HuH-7 (cell line): ENCODE results near the gene OR52B2.

Experiments
- DNase-seq: peaks from one replicate; pipeline ENCODE4 v3.0.0; 2011; ENCODE audit warnings: low spot score

The OR52B2 gene

DNA sequence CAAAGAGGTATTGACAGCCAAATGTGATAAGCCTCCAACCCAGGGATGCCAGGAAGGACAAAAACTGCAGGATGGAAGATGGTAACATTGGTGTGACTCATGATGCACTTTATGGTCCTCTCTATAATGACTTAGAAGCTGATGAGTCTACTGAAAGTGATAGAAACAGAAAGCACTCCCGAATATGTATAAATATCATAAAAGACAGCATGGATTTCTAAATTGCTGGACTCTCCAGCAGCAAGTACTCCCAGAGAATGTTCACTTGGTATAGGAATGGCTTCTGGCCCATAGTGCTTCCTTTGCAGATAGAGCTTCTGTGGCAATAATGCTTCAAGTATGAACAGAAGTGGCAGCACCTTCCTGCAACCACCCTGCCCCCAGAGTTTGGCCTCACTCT lies at the start of gene OR52B2:
OR52B2 (minus strand) TSS at position 101 of the 400 bp plus-strand sequence; CDS start at position 101, 0 bp downstream.
- no peak for DNase-seq

DNA sequence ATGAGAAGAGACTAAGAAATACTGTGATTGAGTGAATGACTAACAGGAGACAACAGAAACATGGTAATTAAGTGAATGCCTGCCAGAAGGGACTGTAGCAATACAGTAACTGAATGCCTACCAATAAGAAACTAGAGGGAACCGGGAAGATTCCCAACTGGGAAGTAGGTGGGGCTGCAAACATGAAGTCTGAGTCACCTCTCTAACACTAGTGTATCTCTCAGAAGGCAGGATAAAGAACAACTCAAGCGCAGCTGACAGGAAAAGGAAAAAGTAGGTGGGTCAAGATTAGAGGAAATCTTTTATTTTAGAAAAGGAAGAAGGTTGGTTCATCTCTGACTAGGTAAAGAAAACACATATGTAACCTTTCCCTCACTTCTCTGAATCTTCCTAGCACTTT lies 49.2 kb upstream of the OR52B2 start:
- DNase-seq = no peak

DNA sequence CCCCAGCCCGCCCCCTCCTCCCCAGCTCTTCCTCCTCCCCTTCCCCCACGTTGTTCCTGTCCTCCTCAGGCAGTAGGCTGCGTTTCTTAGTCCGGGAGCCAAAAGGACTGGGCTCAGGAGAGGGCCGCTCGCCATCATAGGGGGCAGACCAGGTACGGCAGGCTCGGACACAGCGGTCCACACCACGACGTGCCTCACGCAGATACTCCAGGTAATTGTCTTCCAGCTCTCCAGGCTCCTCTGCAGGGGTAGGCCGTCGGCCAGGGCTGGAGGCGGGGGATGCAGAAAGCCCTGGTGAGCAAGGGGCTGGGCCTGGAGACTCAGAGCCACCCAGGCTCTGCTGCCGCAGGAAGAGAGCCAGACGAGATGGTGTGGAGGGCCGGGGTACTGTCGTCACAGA lies 47.6 kb upstream of the OR52B2 start:
- no peak for DNase-seq

DNA sequence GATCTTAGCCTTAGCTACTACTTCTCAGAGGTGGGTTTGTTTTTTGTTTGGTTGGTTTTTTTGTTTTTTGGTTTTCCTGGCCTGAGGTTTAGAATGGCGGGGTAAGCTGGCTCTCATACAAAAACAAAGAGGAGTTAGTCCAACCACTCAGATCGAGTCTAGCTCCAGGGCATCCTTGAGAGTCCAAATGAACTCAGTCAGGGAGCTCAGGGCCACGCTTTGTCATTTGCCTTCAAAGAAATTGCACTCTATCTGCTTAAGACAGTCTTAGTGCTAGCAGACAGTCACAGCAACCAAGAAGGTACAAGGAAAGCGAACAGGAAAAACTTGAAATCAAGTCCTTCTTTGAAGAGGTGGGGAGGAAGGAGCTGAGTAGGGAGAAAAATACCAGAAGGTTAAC lies 46.4 kb upstream of the OR52B2 start:
- DNase-seq = no peak

DNA sequence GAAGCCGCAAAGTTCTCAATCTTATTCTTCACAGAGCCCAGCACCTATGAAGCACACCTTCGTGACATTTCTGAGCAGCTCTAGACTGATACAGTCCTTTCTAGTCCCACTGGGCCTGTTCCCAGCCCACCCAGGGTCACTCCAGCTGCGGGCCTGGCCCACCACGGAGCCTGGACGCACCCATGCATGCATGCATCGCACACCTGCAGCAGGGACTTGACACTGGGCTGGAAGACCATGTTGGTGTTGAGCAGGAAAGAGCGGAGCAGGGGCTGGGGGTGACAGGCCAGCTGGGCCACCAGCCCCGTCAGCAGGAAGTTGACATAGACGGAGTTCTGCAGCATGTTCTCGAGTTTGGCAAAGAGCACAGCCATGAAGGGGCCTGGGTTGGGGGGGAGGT lies 44.4 kb upstream of the OR52B2 start:
- no peak for DNase-seq

DNA sequence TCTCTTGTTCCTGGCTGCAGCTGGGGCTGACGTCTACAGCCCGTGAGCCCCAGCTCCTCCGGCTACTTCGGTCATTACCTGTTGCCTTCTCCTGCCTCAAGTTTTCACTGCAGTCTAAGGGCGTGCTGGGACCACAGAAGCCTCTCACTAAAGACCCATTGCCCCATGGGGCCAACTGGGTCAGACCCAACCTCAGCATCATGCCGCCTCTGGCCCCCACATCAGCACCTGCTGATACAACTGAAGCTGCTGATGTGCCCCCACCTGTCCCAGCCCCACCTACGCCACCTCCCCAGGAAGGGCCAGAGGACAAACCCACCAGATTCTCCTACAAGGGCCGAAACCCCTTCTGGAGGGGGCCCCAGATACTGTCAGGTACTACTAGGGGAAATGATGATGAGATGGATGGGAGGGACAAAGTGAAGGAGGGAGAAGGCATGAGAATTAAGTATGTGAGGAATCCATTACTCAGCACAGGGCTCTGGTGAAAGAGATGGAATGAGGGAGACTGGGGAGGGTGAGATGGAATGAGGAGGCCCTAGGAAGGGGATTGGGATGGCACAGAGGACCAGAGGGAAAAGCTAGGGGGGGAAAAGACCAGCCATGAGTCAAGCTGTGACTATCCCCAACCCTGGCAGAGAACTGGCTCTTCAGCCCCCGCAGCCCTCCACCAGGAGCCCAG lies 40.3 kb upstream of the OR52B2 start:
- no peak for DNase-seq

DNA sequence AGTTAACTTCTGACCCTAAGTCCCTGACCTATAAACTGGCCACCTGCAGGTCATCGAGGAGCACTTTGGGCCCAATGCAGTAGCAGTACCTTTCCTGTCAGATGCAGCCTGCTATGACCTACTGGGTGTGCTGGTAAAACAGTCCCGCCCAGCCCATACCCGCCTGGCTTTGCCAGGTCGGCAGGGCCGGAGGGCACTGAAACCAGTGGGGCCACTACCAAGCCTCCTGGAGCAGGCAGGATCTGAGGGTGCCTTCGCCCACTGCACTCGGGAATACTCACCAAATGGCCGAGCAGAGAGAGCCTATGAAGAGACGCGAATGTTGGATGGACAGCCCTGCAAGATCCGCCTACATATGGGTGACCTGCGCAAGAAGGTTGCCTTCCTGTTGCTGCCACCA lies 39.7 kb upstream of the OR52B2 start:
- no peak for DNase-seq

DNA sequence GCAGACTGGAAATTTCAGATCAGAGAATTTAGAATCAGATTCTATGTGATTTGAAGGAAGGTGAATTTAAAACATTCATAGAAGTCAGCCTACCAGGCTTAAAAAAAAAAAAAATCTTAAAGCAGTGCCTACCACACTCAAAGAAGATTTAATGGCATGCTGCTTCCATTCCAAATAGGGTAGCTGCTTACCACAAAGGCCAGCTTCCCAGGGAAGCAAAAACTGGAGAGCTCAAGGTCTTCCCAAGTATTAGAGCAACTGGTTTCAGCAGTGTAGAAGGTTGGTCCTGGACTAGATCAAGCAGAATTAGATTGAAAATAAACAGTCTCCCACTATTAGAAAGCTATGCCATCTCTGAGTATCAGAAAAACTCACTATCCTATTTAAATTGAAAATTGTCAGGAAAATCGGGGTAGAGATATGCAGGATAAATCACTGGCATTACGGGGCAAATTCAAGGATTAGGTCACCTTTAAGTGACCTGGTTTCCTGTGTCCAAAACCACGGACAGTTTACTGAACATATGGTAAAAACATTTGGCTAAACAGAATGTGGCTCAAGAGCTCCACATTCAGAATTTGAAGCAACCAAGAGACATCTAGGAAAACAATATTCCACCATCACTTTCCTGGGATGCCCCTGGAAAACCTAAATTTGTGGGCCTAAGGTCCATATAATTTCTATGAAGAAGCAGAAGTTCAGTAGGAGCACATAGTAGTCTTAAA lies 36.5 kb upstream of the OR52B2 start:
- DNase-seq = no peak

DNA sequence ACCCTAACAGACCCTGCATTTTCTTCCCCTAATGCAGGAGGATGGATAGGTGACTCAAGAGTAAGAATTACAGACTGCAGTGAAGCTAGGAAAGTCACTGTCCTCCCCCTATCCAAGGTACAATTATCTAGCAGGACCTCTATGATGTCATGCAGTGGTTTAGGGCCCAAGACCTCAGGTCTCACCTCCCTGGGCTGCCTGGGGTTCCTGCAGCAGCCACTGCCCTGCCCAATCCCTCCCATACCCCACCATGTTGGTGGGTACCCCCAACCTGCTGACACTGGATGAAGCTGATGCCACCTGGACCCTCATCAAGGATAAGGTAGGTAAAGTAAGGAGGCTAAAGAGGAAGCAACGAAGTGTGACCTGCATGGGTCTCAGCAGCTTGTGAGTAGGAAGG lies 35.2 kb upstream of the OR52B2 start, which contains the start of gene C11orf42:
C11orf42 (plus strand) TSS at position 192 of the 400 bp plus-strand sequence; CDS start at position 251, 59 bp downstream.
- DNase-seq = no peak

DNA sequence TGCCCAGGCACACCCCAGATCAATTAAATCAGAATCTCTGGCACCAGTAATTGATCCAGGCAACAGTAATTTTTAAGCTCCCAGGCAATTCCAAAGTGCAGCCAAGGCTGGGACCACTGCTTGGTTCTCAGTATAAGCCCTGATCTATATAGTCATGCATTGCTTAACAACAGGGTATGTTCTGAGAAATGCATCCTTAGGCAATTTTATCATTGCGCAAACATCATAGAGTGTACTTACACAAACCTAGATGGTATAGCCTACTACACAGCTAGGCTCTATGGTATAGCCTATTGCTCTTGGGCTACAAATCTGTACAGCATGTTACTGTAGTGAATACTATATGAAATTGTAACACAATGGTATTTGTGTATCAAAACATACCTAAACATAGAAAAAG lies 34.6 kb upstream of the OR52B2 start:
- no peak for DNase-seq

DNA sequence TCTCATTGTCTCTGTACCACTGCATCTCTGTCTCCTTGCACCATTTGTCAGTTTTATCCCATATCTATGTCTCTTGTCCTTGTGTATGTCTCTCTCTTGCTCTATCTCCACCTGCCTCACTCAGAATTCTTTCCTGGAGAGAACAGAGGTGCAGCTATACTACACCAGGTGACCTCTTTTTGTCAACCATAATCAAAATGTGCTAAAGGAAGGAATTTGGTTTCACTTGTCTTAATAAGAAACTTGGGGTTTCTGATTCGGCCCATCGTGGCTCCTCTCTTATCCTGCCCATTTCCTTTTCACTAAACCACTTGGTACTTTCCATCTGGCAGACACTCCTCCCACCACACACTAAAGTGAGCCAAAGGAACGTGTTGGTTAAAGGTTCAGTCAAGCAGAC lies 33.2 kb upstream of the OR52B2 start:
- no peak for DNase-seq

DNA sequence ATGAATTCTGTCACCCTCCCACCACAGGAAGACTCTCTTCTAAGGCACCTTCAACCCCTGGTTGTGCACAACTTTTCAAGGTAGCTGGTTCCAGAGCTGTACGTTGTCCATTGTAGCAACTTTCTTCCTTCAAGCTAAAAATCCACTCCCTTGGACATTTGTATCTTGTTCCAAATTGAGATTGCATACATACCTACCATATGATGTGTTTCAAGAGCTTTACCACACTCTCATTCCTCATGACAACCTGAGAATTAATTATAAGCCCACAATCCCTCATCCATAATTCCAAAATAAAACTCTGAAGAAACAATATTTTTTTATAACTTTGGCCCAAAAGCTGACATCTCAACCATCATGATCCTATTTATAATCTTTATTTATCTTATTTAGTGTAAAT lies 31.9 kb upstream of the OR52B2 start:
- no peak for DNase-seq

DNA sequence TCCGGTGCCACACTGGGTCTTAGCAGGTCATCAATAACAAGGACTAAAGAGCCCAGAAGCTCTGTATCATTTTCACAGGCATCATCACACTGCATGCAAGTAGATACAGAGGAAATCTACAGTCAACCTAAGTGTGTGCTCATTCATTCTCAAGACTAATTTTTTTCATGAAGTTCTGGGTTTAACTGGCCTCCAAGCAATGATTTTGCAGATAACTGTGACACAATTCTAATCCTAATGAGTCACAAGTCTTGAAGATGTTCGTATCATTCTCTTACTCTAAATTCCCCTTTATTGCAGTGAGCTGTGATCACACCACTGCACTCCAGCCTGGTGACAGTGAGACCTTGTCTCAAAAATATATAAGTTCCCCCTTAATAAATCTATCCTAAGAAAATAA lies 31.4 kb upstream of the OR52B2 start:
- DNase-seq = no peak

DNA sequence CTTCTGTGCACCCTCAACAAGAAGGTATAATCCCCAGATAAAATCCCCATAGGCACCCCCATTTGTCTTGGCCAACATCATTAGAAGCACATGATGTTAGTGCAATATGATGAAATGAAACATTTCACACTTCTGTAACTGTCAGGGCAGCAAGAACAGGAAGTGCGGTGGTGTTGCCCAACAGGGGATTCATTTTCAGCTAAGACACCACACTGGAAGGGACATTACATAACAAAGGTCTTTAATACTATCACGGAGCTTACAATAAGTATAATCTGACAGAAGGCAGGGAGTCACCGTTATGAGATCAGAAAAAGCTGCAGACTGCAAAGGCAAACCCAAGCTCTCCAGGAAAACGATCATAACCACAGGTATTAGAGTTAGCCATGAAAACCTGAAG lies 30.8 kb upstream of the OR52B2 start:
- no peak for DNase-seq

DNA sequence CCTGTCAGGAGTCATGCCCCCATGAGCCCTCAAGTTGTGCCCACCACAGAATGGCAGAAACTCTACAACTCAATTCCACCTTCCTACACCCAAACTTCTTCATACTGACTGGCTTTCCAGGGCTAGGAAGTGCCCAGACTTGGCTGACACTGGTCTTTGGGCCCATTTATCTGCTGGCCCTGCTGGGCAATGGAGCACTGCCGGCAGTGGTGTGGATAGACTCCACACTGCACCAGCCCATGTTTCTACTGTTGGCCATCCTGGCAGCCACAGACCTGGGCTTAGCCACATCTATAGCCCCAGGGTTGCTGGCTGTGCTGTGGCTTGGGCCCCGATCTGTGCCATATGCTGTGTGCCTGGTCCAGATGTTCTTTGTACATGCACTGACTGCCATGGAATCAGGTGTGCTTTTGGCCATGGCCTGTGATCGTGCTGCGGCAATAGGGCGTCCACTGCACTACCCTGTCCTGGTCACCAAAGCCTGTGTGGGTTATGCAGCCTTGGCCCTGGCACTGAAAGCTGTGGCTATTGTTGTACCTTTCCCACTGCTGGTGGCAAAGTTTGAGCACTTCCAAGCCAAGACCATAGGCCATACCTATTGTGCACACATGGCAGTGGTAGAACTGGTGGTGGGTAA lies 29.2 kb upstream of the OR52B2 start, which contains the start of gene OR52W1:
OR52W1 (plus strand) TSS at position 51 of the 637 bp plus-strand sequence; CDS start at position 51, 0 bp downstream.
- DNase-seq = no peak

DNA sequence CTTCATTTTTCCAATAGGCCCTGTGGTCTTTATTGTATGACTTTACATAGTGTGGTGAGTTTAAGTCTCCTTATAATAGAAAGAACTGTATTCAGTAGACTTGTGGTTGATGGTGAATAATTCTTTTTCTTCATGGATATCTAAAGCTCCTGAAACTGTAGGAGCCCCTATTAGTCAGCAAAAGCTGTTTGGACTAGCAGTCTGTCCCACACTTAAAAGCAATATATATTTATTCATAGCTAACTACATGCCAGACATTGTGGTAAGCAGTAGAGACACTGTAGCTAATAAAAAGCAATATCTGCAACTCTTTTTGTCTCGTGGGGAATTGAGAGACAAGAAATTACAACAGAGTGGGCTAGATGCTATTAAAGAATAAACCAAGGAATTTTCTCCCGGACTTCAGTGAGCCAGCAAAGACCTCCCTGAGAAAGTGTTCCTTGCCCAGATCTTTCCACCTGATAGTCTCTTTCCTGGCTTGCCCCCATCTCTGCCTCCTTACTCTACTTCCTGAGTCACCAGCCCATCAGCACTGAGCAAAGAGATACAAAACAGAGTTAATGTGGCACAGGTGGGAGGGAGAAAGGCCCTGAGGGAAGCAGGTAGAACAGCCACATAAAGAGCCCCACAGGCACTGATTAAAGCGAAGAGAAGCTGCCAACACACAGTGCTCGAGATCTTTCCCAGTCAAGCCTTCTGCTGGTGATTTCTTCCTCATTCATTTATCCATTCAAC lies 27.5 kb upstream of the OR52B2 start:
- DNase-seq = no peak

DNA sequence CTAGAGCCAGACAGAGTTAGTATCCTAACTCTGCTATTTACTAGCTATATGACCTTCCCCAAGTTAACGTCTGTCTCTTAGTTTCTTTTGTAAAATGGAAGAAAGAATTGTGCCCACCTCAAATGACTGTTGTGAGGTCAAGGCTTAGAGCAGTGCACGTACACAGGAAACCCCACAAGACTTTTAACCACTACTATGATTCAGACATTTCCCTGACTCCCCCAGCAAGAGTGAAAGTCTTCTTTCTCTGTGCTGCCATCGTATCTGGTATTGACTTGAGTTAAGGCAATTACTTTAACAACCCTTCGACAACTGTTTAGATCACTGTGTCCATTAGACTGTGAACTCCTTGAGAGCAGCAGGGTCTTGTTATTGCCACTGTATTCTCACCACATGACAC lies 26.3 kb upstream of the OR52B2 start:
- DNase-seq = no peak

DNA sequence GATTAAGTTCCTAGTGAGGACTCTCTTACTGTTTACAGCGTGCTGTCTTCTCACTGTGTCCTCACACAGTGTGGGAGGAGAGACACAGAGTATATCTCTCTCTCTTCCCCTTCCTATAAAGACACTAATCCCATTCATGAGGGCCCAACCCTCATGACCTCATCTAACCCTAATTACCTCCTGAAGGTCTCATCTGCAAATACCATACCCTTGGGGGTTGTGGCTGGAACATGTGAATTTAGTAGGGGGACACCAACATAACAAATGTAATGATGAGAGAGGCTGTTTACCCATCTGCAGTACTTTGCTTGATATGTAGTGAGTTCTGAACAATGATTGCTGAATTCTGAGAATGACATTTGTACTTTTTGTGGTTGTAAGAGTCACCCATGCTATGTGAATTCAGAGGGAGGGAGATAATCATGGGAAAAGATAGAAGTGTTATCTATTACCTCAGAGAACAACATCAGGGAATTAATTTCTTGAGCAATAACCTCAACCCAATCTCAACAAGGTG lies 24.0 kb upstream of the OR52B2 start:
- no peak for DNase-seq

DNA sequence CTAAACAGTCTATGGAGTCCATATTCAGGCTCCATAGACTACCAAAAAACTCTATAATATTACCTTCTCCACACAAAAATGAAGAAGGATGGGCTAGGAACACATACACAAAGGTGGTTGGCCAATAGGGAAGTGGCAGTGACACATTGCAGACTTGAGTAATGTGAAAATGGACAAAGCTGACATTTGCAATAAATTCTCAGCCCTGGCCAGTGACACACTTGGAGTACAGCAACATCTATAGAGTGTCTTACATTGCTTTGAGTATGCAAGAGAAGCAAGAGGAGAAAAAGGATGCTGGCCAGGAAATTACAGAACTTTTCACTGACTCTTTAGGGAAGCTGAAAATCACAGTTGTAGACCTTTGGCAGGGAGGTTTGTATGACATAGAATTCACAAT lies 21.6 kb upstream of the OR52B2 start:
- DNase-seq = no peak

DNA sequence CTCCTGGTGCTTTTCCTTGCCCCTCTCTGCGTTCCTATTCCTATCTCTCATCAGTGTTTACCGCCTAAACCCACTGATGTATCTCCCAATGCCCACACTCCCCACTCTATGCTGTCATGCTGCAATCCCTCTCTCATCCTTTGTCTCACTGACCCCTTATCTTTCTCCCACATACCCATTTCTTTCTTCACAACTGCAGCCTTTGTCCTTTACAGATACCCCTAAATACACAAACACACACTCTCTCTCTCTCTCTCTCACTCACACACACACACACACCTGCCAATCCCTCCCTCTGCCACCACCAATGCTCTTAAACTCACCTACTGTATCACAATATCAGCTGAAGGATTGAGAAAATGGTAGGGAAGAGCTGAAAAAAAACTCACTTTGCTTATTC lies 5.3 kb upstream of the OR52B2 start:
- DNase-seq = no peak

DNA sequence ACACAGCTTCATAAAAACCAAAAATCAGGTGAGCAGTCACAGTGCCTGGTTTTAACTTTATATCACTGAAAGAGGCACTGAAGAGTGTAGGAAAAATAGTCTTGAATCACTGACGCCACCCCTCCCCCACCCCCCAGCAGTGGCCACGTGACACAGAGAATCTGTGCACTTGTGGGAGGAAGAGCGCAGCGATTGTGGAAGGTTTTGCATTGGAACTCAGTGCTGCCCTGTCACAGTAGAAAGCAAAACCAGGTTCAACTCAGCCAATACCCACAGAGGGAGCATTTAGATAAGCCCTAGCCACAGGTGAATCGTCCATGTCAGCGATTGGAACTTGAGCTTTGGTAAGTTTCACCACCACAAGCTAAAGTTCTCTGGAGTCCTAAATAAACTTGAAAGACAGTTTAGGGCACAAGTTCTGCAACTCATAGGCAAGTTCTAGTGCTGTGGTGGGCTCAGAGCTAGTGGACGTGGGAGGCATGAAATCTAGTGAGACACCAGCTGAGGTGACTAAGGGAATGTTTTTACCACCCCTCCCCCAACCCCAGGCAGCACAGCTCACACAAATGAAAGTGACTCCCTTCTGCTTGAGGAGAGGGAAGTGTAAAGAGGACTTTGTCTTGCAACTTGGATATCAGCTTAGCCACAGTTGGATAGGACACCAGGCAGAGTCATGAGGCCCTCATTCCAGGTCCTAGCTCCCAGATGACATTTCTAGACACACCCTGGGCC lies 13.3 kb downstream of the OR52B2 start:
- DNase-seq = no peak

DNA sequence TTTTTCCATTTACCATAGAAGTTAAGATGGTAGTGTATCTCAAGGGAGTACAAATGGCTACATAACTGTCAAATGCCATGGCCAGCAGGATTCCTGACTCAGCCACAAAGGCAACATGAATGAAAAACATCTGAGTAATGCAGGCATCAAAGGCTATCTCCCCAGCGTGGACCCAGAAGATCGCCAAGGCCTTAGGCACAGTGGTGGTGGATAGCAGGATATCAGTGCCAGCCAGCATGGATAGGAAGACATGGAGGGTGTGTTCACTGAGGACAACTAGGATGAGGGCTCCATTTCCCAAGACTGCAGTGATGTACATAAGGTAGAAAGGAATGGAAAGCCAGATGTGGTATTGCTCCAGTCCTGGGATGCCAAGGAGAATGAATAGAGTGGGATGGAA lies 18.0 kb downstream of the OR52B2 start:
- DNase-seq = no peak
